ENCODE measurements around the gene ZCCHC10.
"Not testable (repeated sequence)": the region's sequence is repeated elsewhere in the genome, so short reads cannot be mapped to it uniquely, and the experiment has no call there.

ZCCHC10 gene

DNA sequence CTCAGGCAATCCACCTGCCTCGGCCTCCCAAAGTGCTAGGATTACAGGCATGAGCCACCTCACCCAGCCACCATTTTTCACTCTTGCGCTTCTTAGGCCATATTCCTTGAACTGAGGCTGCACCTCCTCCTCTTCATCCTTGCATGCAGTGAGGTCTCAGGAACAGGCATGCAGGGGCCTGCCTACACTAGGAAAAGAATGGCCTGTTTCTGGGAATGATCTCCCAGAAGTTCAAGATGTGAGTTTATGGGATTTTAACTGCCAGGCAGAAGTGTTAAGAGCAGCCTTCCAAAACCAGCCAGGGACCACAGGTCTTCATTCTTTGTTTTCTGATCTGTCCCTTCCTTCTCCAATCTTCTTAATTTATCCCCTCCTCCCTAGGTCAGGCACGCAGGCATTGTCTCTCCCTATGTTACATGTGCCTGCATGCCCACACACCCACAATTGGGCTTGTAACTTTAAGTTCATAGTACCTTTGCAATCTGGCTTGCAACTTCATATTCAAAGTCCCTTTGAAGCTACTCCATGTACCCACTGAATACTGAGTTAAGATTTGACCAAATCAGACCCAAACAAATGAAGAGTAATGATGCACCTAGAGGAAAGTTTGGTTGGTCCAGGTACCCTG lies 14.9 kb upstream of the ZCCHC10 start:
- no peak for DNase-seq (ENCODE audit: low spot score)

DNA sequence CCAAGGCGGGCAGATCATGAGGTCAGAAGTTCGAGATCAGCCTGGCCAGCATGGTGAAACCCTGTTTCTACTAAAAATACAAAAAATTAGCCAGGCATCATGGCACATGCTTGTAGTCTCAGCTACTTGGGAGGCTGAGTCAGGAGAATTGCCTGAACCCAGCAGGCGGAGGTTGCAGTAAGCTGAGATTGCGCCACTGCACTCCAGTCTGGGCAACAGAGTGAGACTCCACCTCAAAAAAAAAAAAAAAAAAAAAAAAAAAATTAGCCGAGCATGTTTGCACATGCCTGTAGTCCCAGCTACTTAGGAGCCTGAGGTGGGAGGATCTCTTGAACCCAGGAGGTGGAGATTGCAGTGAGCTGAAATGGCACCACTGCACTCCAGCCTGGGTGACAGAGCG lies 10.3 kb upstream of the ZCCHC10 start:
- DNase-seq (ENCODE audit: low spot score): not testable (repeated sequence)

DNA sequence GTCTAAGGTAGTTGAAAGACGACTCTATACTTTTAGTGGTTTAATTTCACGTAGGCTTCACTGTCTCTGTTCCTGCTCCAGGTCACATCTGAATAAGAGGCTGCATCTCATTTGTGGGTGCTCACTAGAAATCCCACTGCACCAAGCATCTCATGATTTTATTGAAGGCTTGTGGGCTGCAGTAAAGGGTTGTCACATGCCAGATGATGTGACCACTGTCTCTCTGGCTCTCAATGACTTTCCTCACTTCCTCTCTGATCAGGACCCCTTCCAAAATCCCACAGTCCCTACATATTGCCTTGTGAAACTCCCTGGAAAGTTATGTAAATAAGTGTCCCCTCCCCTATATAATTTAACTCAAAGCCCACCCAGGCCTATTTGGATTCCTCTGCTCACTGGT lies 8.9 kb upstream of the ZCCHC10 start:
- DNase-seq (ENCODE audit: low spot score): no peak

DNA sequence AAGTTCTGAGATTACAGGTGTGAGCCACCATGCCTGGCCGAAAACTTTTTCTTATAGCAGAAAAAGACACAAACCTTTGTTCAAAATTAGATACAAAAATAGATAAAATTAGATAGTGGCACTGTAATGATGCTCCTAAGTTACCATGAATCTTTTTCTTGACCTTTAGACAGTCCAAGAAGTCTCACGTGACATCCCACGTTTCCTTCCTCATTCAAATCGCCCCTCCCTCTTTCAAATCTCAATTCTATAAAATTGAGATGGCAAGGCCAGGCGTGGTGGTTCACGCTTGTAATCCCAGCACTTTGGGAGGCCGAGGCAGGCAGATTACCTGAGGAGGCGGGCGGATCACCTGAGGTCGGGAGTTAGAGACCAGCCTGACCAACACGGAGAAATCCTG lies 7.7 kb upstream of the ZCCHC10 start:
- DNase-seq (ENCODE audit: low spot score): no peak

DNA sequence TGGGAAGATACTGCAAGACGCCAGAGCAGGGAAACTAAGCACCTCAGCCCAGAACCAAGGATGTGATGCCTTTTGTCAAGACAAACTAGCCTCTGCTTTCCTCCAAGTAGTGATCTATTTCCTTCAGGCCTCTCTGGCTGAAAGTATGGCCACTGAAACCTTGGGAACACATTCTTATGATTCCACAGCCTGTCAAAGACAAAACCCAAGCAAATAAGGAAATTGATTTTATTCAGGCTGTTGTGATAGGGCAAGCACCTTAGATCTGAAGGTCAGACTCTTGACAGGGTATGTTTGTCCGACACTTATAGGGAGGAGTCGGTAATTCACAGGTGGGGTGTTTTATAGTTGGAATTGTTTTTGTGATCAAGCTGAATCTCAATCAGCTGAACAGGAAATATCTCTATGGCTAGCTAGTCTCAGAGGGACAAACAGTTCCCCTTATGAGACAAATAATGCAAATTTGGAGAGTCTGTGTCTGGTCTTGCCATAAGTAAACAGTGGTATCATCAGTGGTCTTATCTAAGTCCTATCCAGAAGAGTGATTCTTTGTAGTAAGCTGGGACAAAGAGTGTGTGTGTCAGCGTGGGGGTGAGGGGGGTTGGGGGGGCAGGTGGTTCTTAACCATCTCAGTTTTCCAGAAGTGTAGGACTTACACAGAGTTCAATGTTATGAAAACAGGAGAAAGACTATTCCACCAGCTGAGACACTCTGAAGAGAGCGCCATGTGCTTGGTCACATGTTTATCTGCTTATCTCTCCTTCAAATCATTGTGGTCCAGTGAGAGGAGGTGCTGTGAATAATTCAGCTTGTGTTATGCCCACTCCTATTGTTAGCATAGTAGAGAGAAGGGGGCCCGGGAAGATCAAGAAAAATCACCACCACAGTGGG lies 6.7 kb upstream of the ZCCHC10 start:
- no peak for DNase-seq (ENCODE audit: low spot score)

DNA sequence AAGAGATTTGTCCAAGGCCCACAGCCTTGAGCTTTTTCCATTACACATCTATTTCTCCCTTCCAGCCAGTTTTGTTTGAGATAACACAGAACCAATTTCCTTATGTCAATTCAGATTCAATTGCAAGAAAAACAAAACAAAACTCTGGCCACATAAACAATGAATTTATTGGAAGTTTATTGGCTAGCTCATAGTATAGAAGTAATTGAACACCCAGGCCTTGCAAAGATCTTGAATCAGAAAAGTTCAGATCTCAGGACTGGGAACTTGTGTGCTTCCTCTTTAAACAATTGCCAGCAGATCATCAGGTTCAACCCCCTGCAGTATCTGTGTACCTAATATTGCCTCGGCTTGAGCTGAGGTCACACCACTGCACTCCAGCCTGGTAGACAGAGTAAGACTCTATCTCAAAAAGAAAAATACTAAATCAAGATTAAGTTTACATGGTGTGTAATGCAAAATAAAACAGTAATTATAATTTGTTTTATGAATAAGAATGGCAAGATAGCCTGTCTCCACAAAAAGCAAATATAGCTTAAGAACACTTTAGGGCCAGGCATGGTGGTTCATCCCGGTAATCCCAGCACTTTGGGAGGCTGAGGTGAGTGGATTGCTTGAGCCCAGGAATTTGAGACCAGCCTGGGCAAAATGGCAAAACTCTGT lies 4.1 kb upstream of the ZCCHC10 start:
- no peak for DNase-seq (ENCODE audit: low spot score)

DNA sequence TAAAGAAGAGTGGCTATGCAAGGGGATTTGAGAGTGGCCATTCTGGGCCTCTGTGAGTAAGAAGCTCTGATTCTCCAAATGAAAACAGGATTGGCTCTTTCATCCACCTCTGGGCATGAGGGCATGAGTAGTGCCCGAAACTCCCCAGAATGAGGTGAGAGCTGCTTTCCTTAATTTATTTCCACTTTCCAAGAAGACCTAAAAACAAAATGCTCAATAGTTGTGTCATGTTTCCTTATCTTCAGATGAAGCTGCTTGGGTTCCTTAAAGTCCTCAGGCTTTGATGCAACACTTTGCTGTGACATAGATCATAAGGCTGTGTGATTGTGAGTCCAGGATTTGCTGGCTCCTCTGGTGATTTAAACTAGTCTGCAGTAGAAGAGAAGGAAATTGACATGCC lies 3.1 kb upstream of the ZCCHC10 start:
- no peak for DNase-seq (ENCODE audit: low spot score)

DNA sequence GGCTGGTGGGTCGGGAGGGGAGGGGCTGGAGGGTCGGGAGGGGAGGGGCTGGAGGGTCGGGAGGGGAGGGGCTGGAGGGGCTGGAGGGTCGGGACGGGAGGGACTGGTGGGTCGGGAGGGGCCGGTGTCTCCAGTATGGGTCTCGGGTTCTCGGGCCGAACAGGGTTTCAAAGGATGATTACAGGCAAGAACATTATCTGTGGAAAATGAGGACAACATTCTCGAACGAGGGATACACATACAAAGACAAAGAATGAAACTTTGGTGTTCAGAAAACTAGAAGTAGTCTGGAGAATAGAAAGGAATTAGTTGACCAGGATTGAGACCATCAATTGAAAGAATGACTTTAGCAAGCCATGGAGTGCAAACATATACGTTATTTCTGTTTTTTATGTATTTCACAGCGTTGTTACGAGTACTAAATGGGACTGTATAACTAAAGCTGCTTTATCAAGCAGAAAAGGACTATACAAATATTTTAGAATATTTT lies 360 bp upstream of the ZCCHC10 start:
- no peak for DNase-seq (ENCODE audit: low spot score)

DNA sequence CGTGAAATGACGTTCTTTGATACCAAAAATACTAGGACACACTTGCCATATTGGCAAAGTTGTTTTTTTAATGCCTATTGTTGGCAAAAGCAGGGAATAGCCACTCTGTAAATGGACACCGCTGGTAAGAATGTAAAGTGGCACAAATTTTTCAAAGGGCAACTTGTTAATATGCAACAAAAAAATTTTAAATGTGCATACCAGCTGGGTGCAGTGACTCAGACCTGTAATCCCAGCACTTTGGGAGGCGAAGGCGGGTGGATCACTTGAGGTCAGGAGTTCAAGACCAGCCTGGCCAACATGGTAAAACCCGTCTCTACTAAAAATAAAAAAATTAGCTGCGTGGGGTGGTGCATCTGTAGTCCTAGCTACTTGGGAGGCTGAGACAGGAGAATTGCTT lies 6.9 kb downstream of the ZCCHC10 start:
- not testable (repeated sequence) for DNase-seq (ENCODE audit: low spot score)

DNA sequence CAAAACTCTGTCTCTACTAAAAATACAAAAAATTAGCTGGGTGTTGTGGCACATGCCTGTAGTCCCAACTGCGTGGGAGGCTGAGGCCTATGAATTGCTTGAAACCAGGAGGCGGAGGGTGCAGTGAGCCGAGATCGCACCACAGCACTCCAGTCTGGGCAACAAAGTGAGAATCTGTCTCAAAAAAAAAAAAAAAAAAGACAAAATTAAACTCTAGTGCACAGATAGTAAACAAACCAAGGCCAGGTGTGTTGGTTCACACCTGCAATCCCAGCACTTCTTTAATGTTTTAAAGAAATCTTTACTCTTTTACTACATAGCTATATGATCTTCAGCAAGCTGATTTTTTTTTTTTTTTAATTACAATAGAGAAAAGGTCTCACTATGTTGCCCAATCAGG lies 8.4 kb downstream of the ZCCHC10 start:
- DNase-seq (ENCODE audit: low spot score): no peak

DNA sequence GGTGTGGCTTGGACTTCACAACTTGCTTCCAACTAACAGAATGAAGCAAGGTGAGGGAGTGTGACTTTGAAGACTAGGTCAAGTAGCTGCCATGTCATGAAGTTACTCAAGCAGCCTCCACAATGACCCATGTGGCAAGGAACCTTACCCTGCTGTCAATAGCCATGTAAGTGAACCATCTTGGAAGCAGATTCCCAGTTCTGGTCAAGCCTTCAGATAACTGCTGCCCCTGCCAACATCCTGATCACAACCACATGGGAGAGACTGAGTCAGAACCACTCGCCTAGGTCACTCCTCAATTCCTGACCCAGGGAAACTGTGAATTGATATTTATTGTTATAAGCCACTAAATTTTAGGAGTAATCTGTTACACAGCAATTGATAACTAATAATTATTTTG lies 10.9 kb downstream of the ZCCHC10 start:
- no peak for DNase-seq (ENCODE audit: low spot score)

DNA sequence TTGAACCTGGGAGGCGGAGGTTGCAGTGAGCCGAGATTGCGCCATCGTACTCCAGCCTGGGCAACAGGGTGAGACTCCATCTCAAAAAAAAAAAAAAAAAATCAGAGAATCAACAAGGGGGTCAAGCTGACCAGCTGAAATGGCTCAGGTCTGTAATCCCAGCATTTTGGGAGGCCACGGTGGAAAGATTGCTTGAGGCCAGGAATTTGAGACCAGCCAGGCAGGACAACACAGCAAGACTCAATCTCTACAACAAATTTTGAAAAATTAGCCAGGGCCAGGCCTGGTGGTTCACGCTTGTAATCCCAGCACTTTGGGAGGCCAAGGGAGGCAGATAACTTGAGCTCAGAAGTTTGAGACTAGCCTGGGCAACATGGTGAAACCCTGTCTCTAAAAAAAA lies 17.9 kb downstream of the ZCCHC10 start:
- not testable (repeated sequence) for DNase-seq (ENCODE audit: low spot score)

DNA sequence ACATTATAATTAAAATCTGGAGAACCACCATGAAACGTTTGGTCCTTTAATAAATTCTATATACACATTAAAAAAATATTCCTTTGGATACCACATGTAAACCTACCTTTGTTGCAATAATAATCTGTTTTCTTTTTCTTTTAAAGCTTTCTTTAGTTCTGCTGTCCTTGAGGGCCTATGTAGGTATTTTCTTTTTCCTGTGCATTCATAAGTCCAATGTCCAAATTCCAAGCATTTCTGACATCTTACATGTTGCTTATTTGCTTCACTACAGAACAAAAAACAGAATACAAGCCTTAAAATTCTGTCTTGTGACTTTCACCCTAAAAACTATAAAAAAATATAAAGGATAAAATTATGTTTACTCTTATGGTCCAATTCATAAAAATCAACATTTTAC lies 19.7 kb downstream of the ZCCHC10 start:
- DNase-seq (ENCODE audit: low spot score): no peak

DNA sequence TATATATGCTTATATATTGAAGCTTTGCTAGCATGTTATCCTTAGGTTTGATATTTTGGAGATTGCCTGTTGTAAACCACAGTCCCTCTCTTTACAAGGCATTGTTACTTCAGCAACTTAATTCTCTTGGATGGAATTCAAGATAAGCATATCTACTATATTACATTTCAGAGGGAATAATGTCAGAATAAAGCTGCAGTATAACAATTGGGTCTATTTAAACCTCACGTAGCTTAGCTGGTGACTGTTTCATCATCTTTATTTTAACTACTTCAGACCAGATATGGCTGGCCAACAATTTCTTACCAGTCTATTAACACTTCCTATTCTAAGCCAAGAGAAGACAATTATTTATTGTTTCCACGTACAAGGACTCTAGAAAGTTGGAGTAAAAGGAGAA lies 27.1 kb downstream of the ZCCHC10 start:
- DNase-seq (ENCODE audit: low spot score): no peak

DNA sequence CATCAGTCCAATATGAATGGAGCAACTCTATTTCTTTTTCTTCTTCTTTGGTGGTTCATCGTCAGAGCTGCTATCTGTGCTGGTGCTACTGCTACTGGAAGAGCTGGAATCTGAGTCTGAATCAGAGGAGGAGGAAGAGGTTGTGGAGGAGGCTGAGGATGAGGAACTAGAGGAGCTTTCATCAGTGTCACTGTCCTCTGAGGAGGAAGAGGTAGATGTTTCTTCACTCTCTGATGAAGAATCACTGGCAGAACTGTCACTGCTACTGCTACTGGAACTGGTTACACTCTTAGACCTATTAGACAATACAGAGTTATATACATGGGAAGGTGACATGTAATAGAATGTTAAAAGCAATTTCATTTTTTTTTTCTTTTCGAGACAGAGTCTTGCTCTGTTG lies 27.8 kb downstream of the ZCCHC10 start:
- no peak for DNase-seq (ENCODE audit: low spot score)

DNA sequence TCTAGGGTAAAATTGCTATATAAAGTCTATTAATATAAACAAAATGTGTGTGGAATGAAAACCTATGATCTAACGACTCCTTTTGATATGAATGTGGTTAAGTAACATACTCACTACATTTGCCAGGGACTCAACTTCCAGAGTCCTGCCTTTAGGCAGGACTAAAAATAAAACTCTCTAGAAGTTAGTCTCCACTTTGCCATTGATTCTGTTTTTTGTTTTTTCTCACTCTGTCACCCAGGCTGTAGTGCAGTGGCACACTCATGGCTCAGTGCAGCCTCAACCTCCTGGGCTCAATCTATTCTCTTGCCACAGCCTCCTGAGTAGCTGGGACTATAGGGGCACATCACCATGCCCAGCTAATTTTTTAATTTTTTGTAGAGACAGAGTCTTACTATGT lies 30.0 kb downstream of the ZCCHC10 start:
- no peak for DNase-seq (ENCODE audit: low spot score)

DNA sequence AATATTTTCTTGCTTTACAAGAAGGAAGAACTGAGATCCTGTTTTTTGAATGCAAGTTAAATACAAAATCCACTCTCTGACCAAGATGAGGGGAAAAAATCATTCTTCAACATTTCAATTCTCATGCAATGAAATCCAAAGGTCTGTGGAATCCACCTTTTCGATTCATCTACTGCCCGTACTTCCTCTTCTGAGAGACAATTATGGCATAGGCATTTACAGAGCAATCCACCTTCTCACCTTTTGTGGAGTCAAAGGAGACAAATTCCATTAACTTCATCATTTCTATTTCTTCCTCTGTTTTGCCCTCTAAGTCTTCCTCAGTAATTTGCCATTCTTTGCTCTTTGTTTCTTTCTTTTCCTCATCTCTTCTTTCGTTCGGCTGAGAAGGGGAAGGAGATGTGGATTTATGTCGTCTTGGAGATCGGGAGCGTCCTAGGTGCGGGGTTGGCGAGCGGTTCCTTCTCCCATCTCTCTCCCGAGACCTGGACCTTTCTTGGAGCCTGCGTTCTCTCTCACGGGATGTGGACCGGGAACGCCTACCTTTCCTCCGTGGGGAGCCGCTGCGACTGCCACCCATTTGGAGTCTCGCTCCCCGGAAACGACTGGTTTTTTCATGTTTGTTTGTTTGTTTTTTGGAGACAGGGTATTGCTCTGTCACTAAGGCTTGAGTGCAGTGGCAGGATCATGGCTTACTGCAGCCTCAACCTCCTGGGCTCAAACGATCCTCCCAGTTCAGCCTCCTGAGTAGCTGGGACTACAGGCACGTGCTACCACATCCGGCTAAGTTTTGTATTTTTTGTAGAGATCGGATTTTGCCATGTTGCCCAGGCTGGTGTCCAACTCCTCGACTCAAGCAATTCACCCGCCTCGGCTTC lies 38.6 kb downstream of the ZCCHC10 start:
- no peak for DNase-seq (ENCODE audit: low spot score)

DNA sequence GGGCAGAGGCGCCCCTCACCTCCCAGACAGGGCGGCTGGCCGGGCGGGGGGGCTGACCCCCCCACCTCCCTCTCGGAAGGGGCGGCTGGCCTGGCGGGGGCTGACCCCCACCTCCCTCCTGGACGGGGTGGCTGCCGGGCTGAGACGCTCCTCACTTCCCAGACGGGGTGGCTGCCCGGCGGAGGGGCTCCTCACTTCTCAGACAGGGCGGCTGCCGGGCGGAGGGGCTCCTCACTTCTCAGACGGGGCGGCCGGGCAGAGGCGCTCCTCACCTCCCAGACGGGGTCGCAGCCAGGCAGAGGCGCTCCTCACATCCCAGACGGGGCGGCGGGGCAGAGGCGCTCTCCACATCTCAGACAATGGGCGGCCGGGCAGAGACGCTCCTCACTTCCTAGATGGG lies 43.4 kb downstream of the ZCCHC10 start:
- DNase-seq (ENCODE audit: low spot score): not testable (repeated sequence)

DNA sequence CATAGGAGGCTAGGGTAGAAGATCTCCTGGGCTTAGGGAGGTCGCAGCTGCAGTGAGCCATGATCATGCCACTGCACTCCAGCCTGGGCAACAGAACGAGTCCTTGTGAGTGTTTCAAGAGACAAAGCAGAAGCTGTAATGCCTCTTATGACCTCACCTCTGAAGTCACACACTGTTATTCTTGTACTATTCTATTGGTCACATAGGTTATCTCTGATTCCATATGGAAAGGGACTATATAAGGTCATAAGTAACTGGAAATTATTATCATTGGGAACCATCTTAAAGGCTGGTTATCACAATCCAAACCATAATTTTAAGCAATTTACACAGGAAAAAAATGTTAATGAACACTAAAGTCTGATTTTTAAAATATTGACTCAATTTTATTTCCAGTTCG lies 45.1 kb downstream of the ZCCHC10 start:
- no peak for DNase-seq (ENCODE audit: low spot score)

DNA sequence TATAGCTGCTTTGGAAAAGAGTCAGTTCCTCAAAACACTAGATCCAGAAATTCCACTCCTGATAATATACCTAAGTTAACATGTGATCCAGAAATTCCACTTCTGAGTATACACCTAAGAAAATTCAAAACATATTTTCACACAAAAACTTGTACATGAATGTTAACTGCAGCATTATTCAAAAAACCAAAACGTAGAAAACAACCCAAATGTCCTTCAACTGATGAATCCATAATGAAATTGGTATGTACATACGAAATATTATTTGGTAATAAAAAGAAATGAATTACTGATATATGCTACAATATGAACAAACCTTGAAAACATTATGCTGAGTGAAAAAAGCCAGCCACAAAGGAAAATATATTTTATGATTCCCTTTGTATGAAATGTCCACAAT lies 46.4 kb downstream of the ZCCHC10 start:
- DNase-seq (ENCODE audit: low spot score): no peak

DNA sequence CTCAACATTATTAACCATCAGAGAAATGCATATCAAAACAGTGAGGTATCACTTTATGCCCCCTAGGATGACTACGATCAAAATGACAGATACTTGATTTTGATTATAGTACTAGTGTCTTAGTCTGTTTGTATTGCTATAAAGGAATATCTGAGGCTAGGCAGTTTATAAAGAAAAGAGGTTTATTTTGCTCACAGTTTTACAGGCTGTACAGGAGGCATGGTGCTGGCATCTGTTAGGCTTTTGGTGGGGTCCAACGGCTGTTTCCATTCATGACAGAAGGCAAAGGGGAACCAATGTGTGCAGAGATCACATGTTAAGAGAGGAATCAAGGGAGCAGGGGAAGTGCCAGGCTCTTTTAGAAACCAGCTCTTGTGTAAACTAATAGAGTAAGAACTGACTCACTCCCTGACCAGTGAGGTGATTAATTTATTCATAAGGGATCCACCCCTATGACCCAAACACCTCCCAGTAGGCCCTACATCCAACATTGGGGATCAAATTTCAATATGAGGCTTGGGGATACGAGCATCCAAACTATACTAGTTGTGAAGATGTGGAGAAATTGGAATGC lies 46.9 kb downstream of the ZCCHC10 start:
- no peak for DNase-seq (ENCODE audit: low spot score)

DNA sequence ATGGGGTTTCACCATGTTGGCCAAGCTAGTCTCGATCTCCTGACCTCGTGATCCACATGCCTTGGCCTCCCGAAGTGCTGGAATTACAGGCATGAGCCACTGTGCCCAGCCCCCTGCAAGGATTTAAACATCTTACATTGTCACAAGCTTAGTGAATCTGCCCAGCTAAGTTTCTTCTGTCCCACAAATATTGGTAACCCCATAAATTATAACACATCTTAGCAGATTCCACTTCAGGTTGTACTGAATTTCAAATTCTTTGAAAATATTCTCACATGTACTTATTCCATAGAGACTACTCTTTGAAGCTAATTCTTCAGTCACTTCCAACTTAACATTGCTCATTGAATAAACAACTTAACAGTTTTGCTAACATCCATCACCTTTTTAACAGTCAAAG lies 49.5 kb downstream of the ZCCHC10 start:
- DNase-seq (ENCODE audit: low spot score): no peak

All from globus pallidus (tissue), 1 donor.